Thoracic aorta (tissue), 2 donors: ENCODE results near the gene GAA. TPM values are rescaled to one million over a fixed set of nuclear protein-coding genes. Genes with fewer than 3 reads are reported as not detected.

ENCODE experiments used
- ATAC-seq: fragments of 150-250 bp; one replicate; pipeline ENCODE4 v1.8.0; 2017; ENCODE audit warnings: low read depth; ENCODE audit not compliant: insufficient number of reproducible peaks, low FRiP score
- DNase-seq: peaks from one replicate; pipeline ENCODE4 v3.0.0-alpha.2; 2020; ENCODE audit warnings: low spot score
- H3K27ac ChIP-seq, 2 donors: fragments of 200-600 bp; sonication (generic); 1 replicate in 1 of 2; 2 replicates in 1 of 2; pipeline ENCODE4 v1.5.1; 2016; ENCODE audit warnings: mild to moderate bottlenecking in 2 of 2, moderate library complexity in 2 of 2
- H3K27me3 ChIP-seq: fragments of 200-600 bp; sonication (generic); replicated peaks from 2 replicates; pipeline ENCODE4 v1.6.0; 2016; ENCODE audit warnings: mild to moderate bottlenecking; ENCODE audit not compliant: insufficient read depth
- H3K36me3 ChIP-seq: fragments of 200-600 bp; sonication (generic); one replicate; pipeline ENCODE4 v1.5.1; 2016
- H3K4me1 ChIP-seq, 2 donors: fragments of 200-600 bp; sonication (generic); 1 replicate in 1 of 2; 2 replicates in 1 of 2; pipeline versions ENCODE4 v1.5.1 to v1.6.0; 2016; ENCODE audit warnings: low read depth in 2 of 2, mild to moderate bottlenecking in 1 of 2; ENCODE audit not compliant: control insufficient read depth in 1 of 2
- H3K4me3 ChIP-seq: fragments of 200-600 bp; sonication (generic); 2 replicates; pipeline ENCODE4 v1.5.1; 2016; ENCODE audit warnings: mild to moderate bottlenecking
- H3K9me3 ChIP-seq: fragments of 200-600 bp; sonication (generic); 2 replicates; pipeline ENCODE4 v1.5.1; 2016
- CTCF ChIP-seq: fragments of 200-600 bp; sonication (generic); IDR thresholded peaks from one replicate; pipeline ENCODE4 v1.5.1; 2019; ENCODE audit warnings: antibody characterized with exemption
- total RNA-seq, 2 donors: library from RNA; depleted of rRNA; stranded (reverse); fragments of >200 nt; gene quantifications; one replicate each; pipeline versions ENCODE4 v1.1.0 to v1.2.3, GENCODE V29; 2016

The GAA gene
- total RNA-seq, 2 donors from 2014 or later: 101 to 126 TPM

GRCh38 chr17:80060644-80061043, 40.7 kb upstream of the GAA start:
- Histone ChIP-seq H3K27ac (no peak overlapping the region), H3K9me3 (no peaks in the 10 kb centered on the region), H3K36me3 (no peaks in the 10 kb centered on the region), H3K4me3 (no peak overlapping the region), H3K27me3 (no peaks in the 10 kb centered on the region), H3K4me1 (peaks cover 0 to 3% of the 10 kb centered on the region in 2 donors)
- ATAC-seq (no peak), DNase-seq (no peak)
- TF ChIP-seq CTCF: no peak

DNA sequence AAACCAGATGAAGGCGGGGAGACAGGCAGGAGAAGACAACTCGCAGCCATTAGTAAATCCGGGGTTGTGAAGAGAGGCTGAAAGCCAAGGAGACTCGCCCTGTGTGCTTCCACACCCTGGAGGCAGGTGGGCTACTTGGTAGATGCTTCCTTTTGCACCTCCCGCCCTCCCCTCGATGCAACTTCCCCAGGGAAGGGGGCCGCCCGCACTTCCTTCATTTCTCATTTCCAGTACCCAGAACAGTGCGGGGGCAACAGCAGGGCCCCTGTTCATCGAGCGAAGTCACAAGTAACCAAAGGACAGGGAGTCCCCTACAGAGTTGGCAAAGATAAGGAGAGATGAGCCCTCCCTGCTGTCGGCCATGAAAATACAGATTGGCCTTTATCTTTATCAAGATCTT, 40.0 kb upstream of the GAA start:
- H3K36me3 ChIP-seq: no peaks in the 10 kb centered on the region
- ATAC-seq (no peak), DNase-seq (no peak)
- TF ChIP-seq CTCF: no peak
- peaks cover 0 to 3% of the 10 kb centered on the region in 2 donors for H3K4me1 ChIP-seq
- H3K27ac ChIP-seq: no peak overlapping the region
- H3K4me3 ChIP-seq: no peak overlapping the region
- no peaks in the 10 kb centered on the region for H3K9me3 ChIP-seq
- H3K27me3 ChIP-seq: no peaks in the 10 kb centered on the region

GRCh38 chr17:80063830-80064585, 37.4 kb upstream of the GAA start:
- peak; percentile 20 for DNase-seq
- TF ChIP-seq CTCF: no peak
- peak; percentile 21 for ATAC-seq

GRCh38 chr17:80064696-80065095, 36.7 kb upstream of the GAA start:
- Histone ChIP-seq H3K9me3 (no peaks in the 10 kb centered on the region), H3K4me3 (no peak overlapping the region), H3K36me3 (no peaks in the 10 kb centered on the region), H3K27me3 (no peaks in the 10 kb centered on the region), H3K27ac (peak overlapping the region in 1 of 2 donors; percentile 55), H3K4me1 (peaks cover 0 to 10% of the 10 kb centered on the region in 2 donors)
- DNase-seq (no peak), ATAC-seq (no peak)
- TF ChIP-seq CTCF: no peak

More at GRCh38 chr17:80063830-80064585, 37.4 kb upstream of the GAA start:
- no peaks in the 10 kb centered on the region for H3K36me3 ChIP-seq
- H3K4me3 ChIP-seq: no peak overlapping the region
- H3K27me3 ChIP-seq: no peaks in the 10 kb centered on the region
- H3K27ac ChIP-seq: peak overlapping the region in 1 of 2 donors; percentile 55
- peaks cover 0 to 7% of the 10 kb centered on the region in 2 donors for H3K4me1 ChIP-seq
- H3K9me3 ChIP-seq: no peaks in the 10 kb centered on the region

DNA sequence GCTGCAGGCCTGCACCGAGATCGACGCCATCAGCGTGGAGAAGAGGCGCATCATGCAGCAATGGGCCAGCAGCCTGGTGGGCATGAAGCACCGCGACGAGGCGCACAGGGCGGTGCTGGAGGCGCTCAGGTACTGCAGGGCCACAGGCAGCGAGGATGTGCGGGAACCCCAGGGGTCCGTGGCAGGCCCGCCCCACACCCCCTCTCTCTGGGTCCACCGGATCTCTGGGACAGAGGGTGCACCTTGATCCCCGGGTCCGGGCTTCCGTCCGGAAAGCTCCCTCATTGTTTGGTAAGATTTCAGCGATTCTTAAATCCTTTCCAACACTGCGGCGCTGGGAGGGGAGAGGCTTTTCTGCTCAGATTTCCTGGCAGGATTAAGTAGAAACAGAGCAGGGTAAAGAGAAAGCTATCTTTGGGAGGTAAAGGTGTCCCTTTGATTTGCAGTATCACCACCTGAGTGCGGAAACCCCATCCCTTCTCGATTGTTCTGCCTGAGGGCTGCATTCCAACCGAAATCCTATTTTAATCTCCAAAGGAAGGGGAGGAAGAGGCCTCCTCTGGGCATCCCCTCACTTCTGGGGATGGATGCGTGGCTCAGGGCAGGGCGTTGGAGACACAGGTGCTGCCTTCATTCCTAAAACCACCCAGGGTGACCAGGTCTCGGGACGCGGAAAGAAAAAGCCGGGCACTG, 35.8 kb upstream of the GAA start:
- no peak for DNase-seq
- no peak overlapping the region for H3K4me3 ChIP-seq
- TF ChIP-seq CTCF: no peak
- no peak overlapping the region for H3K27ac ChIP-seq
- no peaks in the 10 kb centered on the region for H3K27me3 ChIP-seq
- no peak for ATAC-seq
- no peaks in the 10 kb centered on the region for H3K36me3 ChIP-seq
- no peaks in the 10 kb centered on the region for H3K9me3 ChIP-seq
- H3K4me1 ChIP-seq: peaks cover 0 to 13% of the 10 kb centered on the region in 2 donors
